H1 (cell line): ENCODE results near the gene MPND. TPM values are rescaled to one million over a fixed set of nuclear protein-coding genes. Genes with fewer than 3 reads are reported as not detected.

Source experiments
- CTCF ChIA-PET: fragments of 300-600 bp; sonication (Branson Sonifier 250); formaldehyde crosslinking; loops from one replicate; lab custom pipeline; 2021; ENCODE audit not compliant: partially characterized antibody; lab: Charles Lee
- POLR2A ChIA-PET: fragments of 300-600 bp; sonication (Branson Sonifier 250); formaldehyde crosslinking; loops from one replicate; lab custom pipeline; 2021; ENCODE audit warnings: inconsistent platforms; ENCODE audit not compliant: partially characterized antibody; lab: Charles Lee
- DNase-seq, 2 experiments: peaks; one replicate each; pipeline versions ENCODE4 v3.0.0 to v3.0.0-alpha.2; 2010 to 2022; ENCODE audit warnings: low spot score in 2 of 2, low read depth in 1 of 2, mixed read lengths in 1 of 2
- FAIRE-seq: peaks from 2 replicates; lab custom pipeline; 2011; peaks lifted over from hg19 to GRCh38; lab: Jason Lieb, UNC
- H2AFZ ChIP-seq: 2 replicates; pipeline ENCODE4 v1.8.1; 2012; ENCODE audit warnings: low read length, inconsistent platforms
- H2AK5ac ChIP-seq: 2 replicates; pipeline ENCODE4 v1.6.1; 2013; ENCODE audit warnings: low read depth, low read length
- H2BK120ac ChIP-seq: replicated peaks from 2 replicates; pipeline ENCODE3; 2013; ENCODE audit warnings: low read depth, low read length, inconsistent platforms
- H2BK12ac ChIP-seq: 2 replicates; pipeline ENCODE4 v1.6.1; 2013; ENCODE audit warnings: low read depth, low read length
- H2BK15ac ChIP-seq: 2 replicates; pipeline ENCODE4 v1.6.1; 2013; ENCODE audit warnings: low read length
- H2BK20ac ChIP-seq: 2 replicates; pipeline ENCODE4 v1.6.1; 2013; ENCODE audit warnings: low read length
- H2BK5ac ChIP-seq: 2 replicates; pipeline ENCODE4 v1.6.1; 2013; ENCODE audit warnings: low read depth, low read length
- H3K14ac ChIP-seq: 2 replicates; pipeline ENCODE4 v1.6.1; 2013; ENCODE audit warnings: inconsistent platforms; ENCODE audit not compliant: insufficient read length
- H3K18ac ChIP-seq: 2 replicates; pipeline ENCODE4 v1.6.1; 2013; ENCODE audit warnings: low read length; ENCODE audit errors: extremely low read depth
- H3K23ac ChIP-seq: 2 replicates; pipeline ENCODE4 v1.6.1; 2013; ENCODE audit warnings: inconsistent platforms; ENCODE audit not compliant: insufficient read length
- H3K23me2 ChIP-seq: 2 replicates; pipeline ENCODE4 v1.6.1; 2013; ENCODE audit warnings: low read depth, low read length
- H3K27ac ChIP-seq: 2 replicates; pipeline ENCODE4 v1.6.1; 2011; ENCODE audit warnings: low read depth, low read length, inconsistent platforms
- H3K27me3 ChIP-seq, 4 experiments: replicated peaks in 1 of 4; 1 replicate in 1 of 4; 2 replicates in 3 of 4; pipeline versions ENCODE4 v1.6.1 to v1.8.1; 2011 to 2013; ENCODE audit warnings: low read length in 3 of 4, mild to moderate bottlenecking in 3 of 4, inconsistent platforms in 2 of 4, mixed read lengths in 2 of 4, moderate library complexity in 1 of 4; ENCODE audit not compliant: control insufficient read depth in 3 of 4, insufficient read depth in 3 of 4; ENCODE audit errors: extremely low read depth in 1 of 4
- H3K36me3 ChIP-seq, 4 experiments: 2 replicates each; pipeline versions ENCODE4 v1.6.1 to v1.8.1; 2011 to 2013; ENCODE audit warnings: mild to moderate bottlenecking in 4 of 4, low read length in 3 of 4, moderate library complexity in 2 of 4, control low read depth in 1 of 4, inconsistent platforms in 1 of 4; ENCODE audit not compliant: insufficient read depth in 4 of 4, control insufficient read depth in 2 of 4
- H3K4ac ChIP-seq: replicated peaks from 2 replicates; pipeline ENCODE3; 2013; ENCODE audit warnings: low read length, low read depth, mixed read lengths, inconsistent platforms; ENCODE audit not compliant: insufficient read length
- H3K4me1 ChIP-seq, 4 experiments: replicated peaks in 1 of 4; 1 replicate in 1 of 4; 2 replicates in 3 of 4; pipeline versions ENCODE4 v1.6.1 to v1.8.1; 2011 to 2013; ENCODE audit warnings: low read length in 3 of 4, inconsistent platforms in 2 of 4, mixed read lengths in 1 of 4; ENCODE audit not compliant: insufficient read depth in 4 of 4, control insufficient read depth in 3 of 4
- H3K4me2 ChIP-seq, 2 experiments: 2 replicates each; pipeline versions ENCODE4 v1.6.1 to v1.8.1; 2011 to 2013; ENCODE audit warnings: low read depth in 2 of 2, low read length in 2 of 2, control low read depth in 1 of 2, inconsistent platforms in 1 of 2, mild to moderate bottlenecking in 1 of 2; ENCODE audit not compliant: insufficient read depth in 1 of 2
- H3K4me3 ChIP-seq, 4 experiments: fragments of 200-600, 300-600 bp in 1 of 4; sonication (generic), shearing (Covaris generic), sonication (Bioruptor Twin) in 1 of 4; 2 replicates each; pipeline versions ENCODE4 v1.5.1 to v1.8.1; 2011 to 2016; ENCODE audit warnings: low read length in 4 of 4, low read depth in 3 of 4, control low read depth in 2 of 4, inconsistent platforms in 2 of 4, mild to moderate bottlenecking in 2 of 4, mixed read lengths in 1 of 4, moderate library complexity in 1 of 4; ENCODE audit not compliant: insufficient read depth in 2 of 4; ENCODE audit errors: extremely low read depth in 1 of 4
- H3K56ac ChIP-seq: replicated peaks from 2 replicates; pipeline ENCODE3; 2013; ENCODE audit warnings: low read depth, mild to moderate bottlenecking, mixed read lengths, low read length, inconsistent platforms; ENCODE audit not compliant: insufficient read length
- H3K79me1 ChIP-seq: 2 replicates; pipeline ENCODE4 v1.6.1; 2013; ENCODE audit warnings: low read depth, low read length, control low read depth
- H3K79me2 ChIP-seq, 2 experiments: 2 replicates each; pipeline versions ENCODE4 v1.6.1 to v1.8.1; 2012 to 2013; ENCODE audit warnings: low read length in 2 of 2, mild to moderate bottlenecking in 2 of 2, inconsistent platforms in 1 of 2; ENCODE audit not compliant: insufficient read depth in 2 of 2, control insufficient read depth in 1 of 2
- H3K9ac ChIP-seq, 4 experiments: replicated peaks in 1 of 4; 1 replicate in 1 of 4; 2 replicates in 3 of 4; pipeline versions ENCODE4 v1.6.1 to v1.8.1; 2011 to 2013; ENCODE audit warnings: low read depth in 3 of 4, low read length in 3 of 4, control low read depth in 2 of 4, mild to moderate bottlenecking in 2 of 4, moderate library complexity in 2 of 4, inconsistent platforms in 1 of 4; ENCODE audit errors: extremely low read depth in 1 of 4
- H3K9me3 ChIP-seq, 2 experiments: 2 replicates each; pipeline versions ENCODE4 v1.6.1 to v1.8.1; 2012 to 2013; ENCODE audit warnings: mild to moderate bottlenecking in 2 of 2, moderate library complexity in 2 of 2, control low read depth in 1 of 2, inconsistent platforms in 1 of 2, low read depth in 1 of 2, low read length in 1 of 2, mixed read lengths in 1 of 2; ENCODE audit not compliant: insufficient read depth in 2 of 2
- H4K20me1 ChIP-seq, 2 experiments: replicated peaks in 1 of 2; 2 replicates each; pipeline versions ENCODE3 to v1.8.1; 2011 to 2013; ENCODE audit warnings: inconsistent platforms in 2 of 2, low read length in 2 of 2, mild to moderate bottlenecking in 1 of 2; ENCODE audit not compliant: insufficient read depth in 2 of 2, control insufficient read depth in 1 of 2
- H4K5ac ChIP-seq: 2 replicates; pipeline ENCODE4 v1.6.1; 2013; ENCODE audit warnings: low read length, low read depth, mixed read lengths, inconsistent platforms; ENCODE audit not compliant: insufficient read length
- H4K8ac ChIP-seq: 2 replicates; pipeline ENCODE4 v1.8.0; 2013; ENCODE audit warnings: mild to moderate bottlenecking, moderate library complexity, low read length, inconsistent platforms; ENCODE audit not compliant: insufficient read depth; ENCODE audit errors: extremely low read depth
- H4K91ac ChIP-seq: replicated peaks from 2 replicates; pipeline ENCODE3; 2013; ENCODE audit warnings: low read length, mixed read lengths, inconsistent platforms; ENCODE audit not compliant: insufficient read length
- BACH1 ChIP-seq: IDR thresholded peaks from 2 replicates; pipeline ENCODE4 v1.6.1; 2012; ENCODE audit warnings: low read length, improper control_type of control experiment
- EGR1 ChIP-seq: IDR thresholded peaks from 2 replicates; pipeline ENCODE4 v1.6.1; 2011; ENCODE audit warnings: low read depth, low read length, borderline replicate concordance
- KDM1A ChIP-seq: fragments of 200-600, 300-600 bp; sonication (generic); IDR thresholded peaks from 2 replicates; pipeline ENCODE4 v1.7.1; 2016; ENCODE audit warnings: mild to moderate bottlenecking, low read length, borderline replicate concordance
- MAFK ChIP-seq: IDR thresholded peaks from 2 replicates; pipeline ENCODE4 v1.6.1; 2012; ENCODE audit warnings: low read depth, mild to moderate bottlenecking, improper control_type of control experiment, low read length
- POU5F1 ChIP-seq: IDR thresholded peaks from 2 replicates; pipeline ENCODE4 v1.6.1; 2011; ENCODE audit warnings: low read depth, mild to moderate bottlenecking, low read length, moderate library complexity
- RAD21 ChIP-seq, 2 experiments: IDR thresholded peaks in 1 of 2; conservative IDR thresholded peaks in 1 of 2; 2 replicates each; pipeline ENCODE4 v1.6.1; 2011; ENCODE audit warnings: low read depth in 2 of 2, low read length in 2 of 2, improper control_type of control experiment in 1 of 2, inconsistent platforms in 1 of 2, mild to moderate bottlenecking in 1 of 2, moderate library complexity in 1 of 2
- RNF2 ChIP-seq: fragments of 200-900, 300-1000 bp; sonication (generic); IDR thresholded peaks from 2 replicates; pipeline ENCODE4 v1.7.1; 2016; ENCODE audit warnings: borderline replicate concordance, low read depth, mild to moderate bottlenecking, antibody characterized with exemption, low read length; ENCODE audit not compliant: poor library complexity, severe bottlenecking; ENCODE audit errors: missing control alignments
- TAF1 ChIP-seq: IDR thresholded peaks from 2 replicates; pipeline ENCODE4 v1.6.1; 2011; ENCODE audit warnings: mild to moderate bottlenecking, low read depth, low read length
- USF2 ChIP-seq: IDR thresholded peaks from 2 replicates; pipeline ENCODE4 v1.6.1; 2011; ENCODE audit warnings: low read length, improper control_type of control experiment
- WGBS, 2 experiments: shearing (Covaris generic) in 1 of 2; methylation state at CpG; one replicate each; pipeline versions ENCODE4 v1.1.6 to v1.1.7; 2013 to 2015; ENCODE audit warnings: low lambda C conversion rate in 2 of 2, mixed read lengths in 2 of 2, inconsistent platforms in 1 of 2, low coverage in 1 of 2, missing lambda C conversion rate in 1 of 2; ENCODE audit not compliant: insufficient replicate concordance in 2 of 2, insufficient coverage in 1 of 2, insufficient read length in 1 of 2; ENCODE audit errors: extremely low coverage in 1 of 2, missing lambda C conversion rate in 1 of 2; 5-methylcytosine and 5-hydroxymethylcytosine counted together
- polyA plus RNA-seq, 7 experiments: library from polyadenylated mRNA; depleted of rRNA in 3 of 7; stranded (reverse) in 5 of 7; unstranded in 2 of 7; fragments of >200 nt in 5 of 7; fragments of 200-250 nt in 2 of 7; gene quantifications; 1 replicate in 5 of 7; 2 replicates in 1 of 7; 4 replicates in 1 of 7; pipeline versions ENCODE4 v1.2.1 to v1.2.3, GENCODE V29; 2011 to 2013; ENCODE audit warnings: missing spikeins in 2 of 7, mixed read lengths in 2 of 7
- total RNA-seq: library from RNA; stranded (reverse); fragmentation: NEBNext Ultra II Directional; extraction: Animal tissue kit (Norgen Biotek cat#: 25700); gene quantifications from 2 replicates; pipeline ENCODE4 v1.2.1, GENCODE V29; 2021

MPND gene
- total and polyA plus RNA-seq, 2 of the 8 experiments (the other 6 are each of a cell fraction or from before 2014, with no cell fraction given) = 22.9 to 27.7 TPM

DNA sequence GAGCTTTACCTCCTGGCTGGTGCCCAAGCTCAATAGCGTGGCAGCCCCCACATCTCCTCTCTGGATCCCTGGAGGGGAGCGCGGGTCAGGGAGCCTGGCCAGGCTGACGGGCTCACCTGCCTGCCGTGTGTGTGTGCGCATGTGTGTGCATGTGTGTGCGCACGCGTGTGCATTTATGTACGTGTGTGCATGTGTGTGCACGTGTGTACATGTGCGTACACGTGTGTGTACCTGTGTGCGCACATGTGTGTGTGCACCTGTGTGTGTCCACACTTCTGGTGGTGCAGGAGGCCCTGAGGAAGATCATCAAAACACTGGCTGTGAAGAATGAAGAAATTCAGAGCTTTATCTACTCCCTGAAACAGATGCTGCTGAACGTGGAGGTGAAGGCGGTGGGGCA lies 37.7 kb upstream of the MPND start:
- POLR2A ChIA-PET = interaction anchor here (0.5 to 12.2 kb wide), 8 partner anchors 16 to 174 kb away, joined by 3 to 86 read pairs (median 3); partner anchors contain the start of gene SHD
- FAIRE-seq = no peak
- peaks cover 0 to 2% of the 10 kb centered on the region in 2 experiments for H4K20me1 ChIP-seq
- TF ChIP-seq KDM1A (no peak), BACH1 (no peak), POU5F1 (no peak), USF2 (no peak), EGR1 (no peak), RAD21 (IDR thresholded peaks at IDR 0.05 in 1 of 2, conservative IDR thresholded peaks at IDR 0.05 in 1 of 2; ENCODE audit: low read depth in 2 of 2, low read length in 2 of 2) (no peak), MAFK (no peak), TAF1 (no peak), RNF2 (no peak)
- TF ChIP-seq, all 59 proteins: peak for 0
- peak overlapping the region; percentile 97; the same call in 1 of the 2 replicates for H2AK5ac ChIP-seq
- H3K27ac ChIP-seq = no peak overlapping the region
- no peak overlapping the region for H2BK20ac ChIP-seq
- H3K27me3 ChIP-seq = no peaks in the 10 kb centered on the region
- peaks cover 0 to 8% (median 0%) of the 10 kb centered on the region in 4 experiments; a peak in 3 of 7 replicates for H3K4me1 ChIP-seq
- H4K8ac ChIP-seq = no peak overlapping the region
- H3K56ac ChIP-seq = no peak overlapping the region
- 93% methylated on average over 16 of the region's 16 CpGs; no CpG with 5 or more reads in 1 of the 2 experiments for WGBS, 2 experiments
- peak overlapping the region; percentile 94; the same call in 1 of the 2 replicates for H2BK12ac ChIP-seq
- no peak overlapping the region for H2BK5ac ChIP-seq
- no peak overlapping the region for H3K4ac ChIP-seq
- H3K23ac ChIP-seq = no peak overlapping the region
- H3K9me3 ChIP-seq = no peaks in the 10 kb centered on the region
- no peaks in the 10 kb centered on the region; the same call in 1 of the 2 replicates for H3K23me2 ChIP-seq
- CTCF ChIA-PET = interaction anchor here (1.0 to 3.1 kb wide), 6 partner anchors 8 to 52 kb away, joined by 4 to 15 read pairs (median 4); no protein-coding TSS in a partner anchor
- H3K18ac ChIP-seq = no peak overlapping the region
- no peak overlapping the region for H3K4me2 ChIP-seq
- H3K14ac ChIP-seq = no peak overlapping the region
- H3K36me3 ChIP-seq = peaks cover 5 to 21% (median 12%) of the 10 kb centered on the region in 4 experiments
- no peak overlapping the region for H2BK15ac ChIP-seq
- H2AFZ ChIP-seq = no peak overlapping the region
- peak overlapping the region in 1 of 4 experiments; percentile 58; a peak in 1 of 8 replicates for H3K4me3 ChIP-seq
- H2BK120ac ChIP-seq = no peak overlapping the region
- peak overlapping the region in 1 of 4 experiments; percentile 50; a peak in 1 of 7 replicates for H3K9ac ChIP-seq
- no peaks in the 10 kb centered on the region for H3K79me2 ChIP-seq
- H4K91ac ChIP-seq = no peak overlapping the region
- DNase-seq = no peak
- H3K79me1 ChIP-seq = peaks cover 3% of the 10 kb centered on the region; the same call in 1 of the 2 replicates
- H4K5ac ChIP-seq = no peak overlapping the region
